ENCODE data around the gene LRMDA. TPM values are rescaled to one million over a fixed set of nuclear protein-coding genes. Genes with fewer than 3 reads are reported as not detected.

LRMDA gene
- total and polyA plus RNA-seq, 2 of the 13 experiments (the other 11 are each of a cell fraction or from before 2014, with no cell fraction given), result 13.4 to 22.0 TPM

DNA sequence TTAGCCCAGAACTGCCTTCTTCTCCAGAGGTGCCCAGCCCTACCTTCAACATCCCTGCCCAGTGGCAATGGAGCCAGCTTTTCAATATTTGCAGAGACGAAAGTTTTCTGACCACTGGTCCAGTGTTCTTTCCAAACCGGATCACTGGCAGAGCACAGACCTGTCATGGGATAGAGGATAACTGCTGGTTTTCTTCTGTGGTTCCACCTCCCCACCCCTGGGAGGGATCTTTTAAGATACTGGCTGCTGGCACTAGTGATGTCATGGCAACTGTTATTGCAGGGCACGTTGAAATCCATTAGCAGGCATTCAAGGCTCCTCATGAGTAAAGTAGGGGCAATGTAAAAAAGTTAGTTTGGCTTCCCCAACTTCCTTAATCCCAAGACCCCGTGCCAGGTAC, 387.1 kb downstream of the LRMDA start:
- intact Hi-C loops (cut with micrococcal nuclease; ENCODE audit: unreplicated experiment), result no loop called here
- BruUV-seq (replicated peaks), result no TSS peak
- no peak for ATAC-seq

DNA sequence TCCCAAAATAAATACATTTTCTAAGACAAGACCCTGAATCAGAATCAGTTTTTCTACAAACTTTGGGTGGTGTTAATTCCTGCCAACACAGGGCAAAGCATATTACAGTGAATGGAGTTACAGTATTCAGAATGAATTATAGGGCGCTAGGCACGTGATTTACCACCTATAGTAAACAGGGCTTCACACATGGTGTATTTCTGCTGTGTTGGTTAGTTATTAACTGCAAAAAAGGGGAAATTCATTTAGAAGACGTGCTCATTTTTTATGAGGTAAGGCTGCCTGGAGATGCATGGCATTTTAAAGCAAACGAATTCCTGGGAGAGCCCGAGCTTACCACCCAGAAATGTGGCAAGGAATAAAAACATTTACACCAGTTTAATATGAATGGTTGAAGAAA, 393.8 kb downstream of the LRMDA start:
- Histone ChIP-seq H3K4me2 (ENCODE audit: low read depth, low read length) (no peak overlapping the region), H3K79me2 (ENCODE audit: insufficient read depth, low read length) (no peaks in the 10 kb centered on the region), H3K9ac (ENCODE audit: insufficient read depth, low read depth, low read length) (no peak overlapping the region), H3K4me1 (ENCODE audit: insufficient read depth, low read length) (peaks cover 11% of the 10 kb centered on the region), H4K20me1 (ENCODE audit: insufficient read depth, low read length) (no peaks in the 10 kb centered on the region), H3K4me3 (replicated peaks in 1 of 3; ENCODE audit: insufficient read depth in 1 of 3, low read depth in 2 of 3, low read length in 3 of 3) (no peak overlapping the region), H3K9me3 (ENCODE audit: low read length) (no peaks in the 10 kb centered on the region), H3K36me3 (replicated peaks in 1 of 2; ENCODE audit: control insufficient read depth in 1 of 2, insufficient read depth in 2 of 2, low read length in 2 of 2) (no peaks in the 10 kb centered on the region), H3K27ac (ENCODE audit: extremely low read length, insufficient read depth, low read length) (no peak overlapping the region), H2AFZ (ENCODE audit: low read length) (no peak overlapping the region), H3K27me3 (ENCODE audit: control insufficient read depth in 1 of 2, insufficient read depth in 2 of 2, low read length in 2 of 2) (no peaks in the 10 kb centered on the region)
- no TSS peak for BruUV-seq (replicated peaks)
- 96% methylated on average over 5 of the region's 5 CpGs for WGBS (ENCODE audit: low lambda C conversion rate)
- TF ChIP-seq, protein P1, sequence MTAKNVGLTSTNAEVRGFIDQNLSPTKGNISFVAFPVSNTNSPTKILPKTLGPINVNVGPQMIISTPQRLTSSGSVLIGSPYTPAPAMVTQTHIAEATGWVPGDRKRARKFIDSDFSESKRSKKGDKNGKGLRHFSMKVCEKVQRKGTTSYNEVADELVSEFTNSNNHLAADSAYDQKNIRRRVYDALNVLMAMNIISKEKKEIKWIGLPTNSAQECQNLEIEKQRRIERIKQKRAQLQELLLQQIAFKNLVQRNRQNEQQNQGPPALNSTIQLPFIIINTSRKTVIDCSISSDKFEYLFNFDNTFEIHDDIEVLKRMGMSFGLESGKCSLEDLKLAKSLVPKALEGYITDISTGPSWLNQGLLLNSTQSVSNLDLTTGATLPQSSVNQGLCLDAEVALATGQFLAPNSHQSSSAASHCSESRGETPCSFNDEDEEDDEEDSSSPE (CRISPR knock-in tag; IDR thresholded peaks at IDR 0.05), result no peak
- ChIA-PET POLR2A (no interaction called here), CTCF (ENCODE audit: low intra/inter-chr PET ratio, low total read pairs) (no interaction called here)
- intact Hi-C loops (cut with micrococcal nuclease; ENCODE audit: unreplicated experiment), result no loop called here
- DNase-seq (ENCODE audit: low spot score) (no peak), FAIRE-seq (no peak), ATAC-seq (no peak)
- in situ Hi-C loops (cut with HindIII; ENCODE audit: extremely low pct_ligation_motif_present, low pct_unique_long_range_greater_than_20kb), result no loop called here

More for the DNA sequence above, 387.1 kb downstream of the LRMDA start:
- Histone ChIP-seq H3K36me3 (replicated peaks in 1 of 2; ENCODE audit: control insufficient read depth in 1 of 2, insufficient read depth in 2 of 2, low read length in 2 of 2) (0 out of 5 replicates have a peak, but pooled peaks cover 0 to 2% of the 10 kb centered on the region in 2 experiments), H4K20me1 (ENCODE audit: insufficient read depth, low read length) (no peaks in the 10 kb centered on the region), H3K4me3 (replicated peaks in 1 of 3; ENCODE audit: insufficient read depth in 1 of 3, low read depth in 2 of 3, low read length in 3 of 3) (no peak overlapping the region), H3K9ac (ENCODE audit: insufficient read depth, low read depth, low read length) (no peak overlapping the region), H3K27me3 (ENCODE audit: control insufficient read depth in 1 of 2, insufficient read depth in 2 of 2, low read length in 2 of 2) (no peaks in the 10 kb centered on the region), H3K79me2 (ENCODE audit: insufficient read depth, low read length) (no peaks in the 10 kb centered on the region), H3K4me2 (ENCODE audit: low read depth, low read length) (no peak overlapping the region), H3K4me1 (ENCODE audit: insufficient read depth, low read length) (peaks cover 19% of the 10 kb centered on the region), H3K27ac (ENCODE audit: extremely low read length, insufficient read depth, low read length) (no peak overlapping the region), H3K9me3 (ENCODE audit: low read length) (no peaks in the 10 kb centered on the region), H2AFZ (ENCODE audit: low read length) (no peak overlapping the region)
- 97% methylated on average over 3 of the region's 4 CpGs for WGBS (ENCODE audit: low lambda C conversion rate)
- DNase-seq (ENCODE audit: low spot score) (no peak), FAIRE-seq (no peak)
- ChIA-PET POLR2A (no interaction called here), CTCF (ENCODE audit: low intra/inter-chr PET ratio, low total read pairs) (no interaction called here)
- TF ChIP-seq SMYD3 (CRISPR knock-in tag; IDR thresholded peaks at IDR 0.05) (no peak), RBM39 (IDR thresholded peaks at IDR 0.05; ENCODE audit: low read depth, low read length, poor library complexity, severe bottlenecking) (no peak), AGO1 (IDR thresholded peaks at IDR 0.05; ENCODE audit: low read depth, low read length, poor library complexity, severe bottlenecking) (no peak), SRSF4 (IDR thresholded peaks at IDR 0.05; ENCODE audit: low read depth, low read length, poor library complexity, severe bottlenecking) (no peak), ARNT (IDR thresholded peaks at IDR 0.05) (no peak), PAX8 (CRISPR knock-in tag; IDR thresholded peaks at IDR 0.05; ENCODE audit: borderline replicate concordance) (no peak)
- TF ChIP-seq, protein P2, sequence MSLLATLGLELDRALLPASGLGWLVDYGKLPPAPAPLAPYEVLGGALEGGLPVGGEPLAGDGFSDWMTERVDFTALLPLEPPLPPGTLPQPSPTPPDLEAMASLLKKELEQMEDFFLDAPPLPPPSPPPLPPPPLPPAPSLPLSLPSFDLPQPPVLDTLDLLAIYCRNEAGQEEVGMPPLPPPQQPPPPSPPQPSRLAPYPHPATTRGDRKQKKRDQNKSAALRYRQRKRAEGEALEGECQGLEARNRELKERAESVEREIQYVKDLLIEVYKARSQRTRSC (CRISPR knock-in tag; IDR thresholded peaks at IDR 0.05; ENCODE audit: low read depth), result no peak
- in situ Hi-C loops (cut with HindIII; ENCODE audit: extremely low pct_ligation_motif_present, low pct_unique_long_range_greater_than_20kb), result no loop called here

All from HepG2 (cell line).